Pancreas (tissue), 10 donors: ENCODE data around the gene IL18R1. TPM values are rescaled to one million over a fixed set of nuclear protein-coding genes. Genes with fewer than 3 reads are reported as not detected.

Experiments
- ATAC-seq, 4 donors: fragments of 200-7000 bp; cut with Tn5 transposase; one replicate each; pipeline versions ENCODE4 v1.8.0 to v1.9.1; 2020; ENCODE audit warnings: mild to moderate bottlenecking in 4 of 4, moderate library complexity in 4 of 4
- DNase-seq, 6 donors: peaks; one replicate each; pipeline ENCODE4 v3.0.0-alpha.2; 2020
- FAIRE-seq: peaks from 2 replicates; lab custom pipeline; 2012; peaks lifted over from hg19 to GRCh38; lab: Jason Lieb, UNC
- H3K27ac ChIP-seq, 4 donors: fragments of 200-600 bp; sonication (generic); 1 replicate in 3 of 4; 2 replicates in 1 of 4; pipeline versions ENCODE4 v1.5.0 to v1.8.0; 2020
- H3K27me3 ChIP-seq, 4 donors: fragments of 200-600 bp; one replicate each; pipeline ENCODE4 v1.8.0; 2021
- H3K36me3 ChIP-seq, 3 donors: fragments of 200-600 bp; sonication (generic) in 1 of 3; one replicate each; pipeline versions ENCODE4 v1.5.0 to v1.8.0; 2020 to 2021
- H3K4me1 ChIP-seq, 3 donors: fragments of 200-600 bp; one replicate each; pipeline ENCODE4 v1.8.0; 2021
- H3K4me3 ChIP-seq, 4 donors: fragments of 200-600 bp; sonication (generic) in 2 of 4; one replicate each; pipeline versions ENCODE4 v1.5.0 to v1.8.0; 2020 to 2021
- H3K9me3 ChIP-seq, 4 donors: fragments of 200-600 bp; one replicate each; pipeline ENCODE4 v1.8.0; 2021
- WGBS, 2 donors: extraction: QIAGEN DNeasy Blood & Tissue Kit; methylation state at CpG; one replicate each; pipeline ENCODE4 v1.1.7; 2013; 5-methylcytosine and 5-hydroxymethylcytosine counted together
- intact Hi-C, 3 donors: fragments of 100-400 bp; cut with DNase I; formaldehyde crosslinking; loops; one replicate each; pipeline versions ENCODE4 v1.11.1 to v1.14.2; 2022
- polyA plus RNA-seq, 2 donors: library from polyadenylated mRNA; stranded (reverse); fragments of 200-250 nt; gene quantifications; one replicate each; pipeline ENCODE4 v1.2.3, GENCODE V29; 2013
- total RNA-seq, 6 donors: library from RNA; stranded (reverse); fragmentation: NEBNext Ultra II Directional in 4 of 6; extraction: Animal tissue kit (Norgen Biotek cat#: 25700) in 4 of 6; gene quantifications; one replicate each; pipeline versions ENCODE4 v1.2.1 to v1.2.4, GENCODE V29; 2021 to 2023
- TF ChIP-seq, protein P1 (sequence below), 4 donors: fragments of 200-600 bp; sonication (generic) in 3 of 4; IDR thresholded peaks; one replicate each; pipeline versions ENCODE4 v1.5.0 to v1.8.0; 2021; ENCODE audit warnings: antibody characterized with exemption in 4 of 4
- donor health status: healthy with polysubstance abuse.
- donor health status: DM: no; HTN: no; CAD: no; lungs with moderate emphysema.
- donor health status: DM: no; HTN: no; CAD: no.
- donor health status: control.
- donor health status: control.
- donor health status: Bipolar disorder and iron deficiency.
- donor health status: DM: yes; HTN: yes; CAD: no.
- donor health status: DM: no; HTN: no; CAD: no.
- donor health status: DM: no; HTN: no; CAD: no.
- donor health status: DM: yes; HTN: yes; CAD: no.

Gene IL18R1
- total and polyA plus RNA-seq, 8 donors, result 0.51 to 1.6 (median 0.91) TPM

- Histone ChIP-seq H3K27ac (no peak overlapping the region), H3K9me3 (no peaks in the 10 kb centered on the region), H3K36me3 (no peaks in the 10 kb centered on the region), H3K4me1 (no peaks in the 10 kb centered on the region), H3K27me3 (no peaks in the 10 kb centered on the region), H3K4me3 (no peak overlapping the region)
- DNase-seq (no peak), FAIRE-seq (no peak), ATAC-seq (no peak)
- intact Hi-C loops, result no loop called here
- TF ChIP-seq, protein P1, sequence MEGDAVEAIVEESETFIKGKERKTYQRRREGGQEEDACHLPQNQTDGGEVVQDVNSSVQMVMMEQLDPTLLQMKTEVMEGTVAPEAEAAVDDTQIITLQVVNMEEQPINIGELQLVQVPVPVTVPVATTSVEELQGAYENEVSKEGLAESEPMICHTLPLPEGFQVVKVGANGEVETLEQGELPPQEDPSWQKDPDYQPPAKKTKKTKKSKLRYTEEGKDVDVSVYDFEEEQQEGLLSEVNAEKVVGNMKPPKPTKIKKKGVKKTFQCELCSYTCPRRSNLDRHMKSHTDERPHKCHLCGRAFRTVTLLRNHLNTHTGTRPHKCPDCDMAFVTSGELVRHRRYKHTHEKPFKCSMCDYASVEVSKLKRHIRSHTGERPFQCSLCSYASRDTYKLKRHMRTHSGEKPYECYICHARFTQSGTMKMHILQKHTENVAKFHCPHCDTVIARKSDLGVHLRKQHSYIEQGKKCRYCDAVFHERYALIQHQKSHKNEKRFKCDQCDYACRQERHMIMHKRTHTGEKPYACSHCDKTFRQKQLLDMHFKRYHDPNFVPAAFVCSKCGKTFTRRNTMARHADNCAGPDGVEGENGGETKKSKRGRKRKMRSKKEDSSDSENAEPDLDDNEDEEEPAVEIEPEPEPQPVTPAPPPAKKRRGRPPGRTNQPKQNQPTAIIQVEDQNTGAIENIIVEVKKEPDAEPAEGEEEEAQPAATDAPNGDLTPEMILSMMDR (IDR thresholded peaks at IDR 0.05), result no peak
- WGBS, 2 donors, result 64 to 82% methylated on average over 4 of the region's 4 CpGs
Measured at GRCh38 chr2:102420290-102420689, 64.7 kb downstream of the IL18R1 start.

DNA sequence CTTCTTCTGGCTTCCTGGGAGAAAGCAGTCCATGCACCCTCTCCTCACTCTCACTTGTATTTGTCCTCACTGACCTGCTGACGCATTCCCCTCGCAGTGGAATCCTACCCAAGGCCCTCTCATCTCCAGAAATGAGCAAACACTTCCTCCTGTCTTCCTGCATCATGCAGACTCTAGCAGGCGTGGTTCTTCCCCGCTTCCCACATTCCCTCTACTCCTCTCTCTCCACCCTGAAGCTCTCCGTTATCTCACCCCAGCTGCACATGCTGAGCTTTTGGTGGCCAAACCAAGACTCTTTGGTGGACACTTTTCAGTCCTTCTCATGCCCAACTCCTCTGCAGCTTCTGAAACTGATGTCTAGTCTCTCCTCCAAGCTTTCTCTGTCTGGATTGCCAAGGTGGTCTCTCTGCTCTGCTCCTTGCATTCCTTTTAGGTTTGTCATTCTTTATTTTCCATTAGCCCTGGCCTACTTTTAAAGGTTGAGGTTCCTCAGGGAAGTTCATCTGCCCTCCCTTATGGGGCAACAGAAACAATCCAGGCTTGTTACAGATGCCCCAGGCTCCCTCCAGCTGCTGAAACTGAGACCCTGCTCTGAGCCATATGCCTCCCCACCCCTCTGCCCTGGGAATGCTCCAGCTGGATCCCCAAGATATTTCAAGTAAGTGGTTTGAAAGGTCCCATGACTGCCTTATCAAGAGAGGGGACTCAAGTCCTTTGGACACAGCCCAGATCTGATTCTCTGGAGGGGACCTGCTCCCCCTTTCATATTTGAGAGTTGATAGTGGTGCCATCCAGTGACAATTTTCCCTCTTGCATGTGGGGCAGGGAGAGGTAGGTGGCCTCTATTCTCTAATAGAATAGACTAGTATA lies 66.5 kb downstream of the IL18R1 start:
- no peak for ATAC-seq
- no peak overlapping the region for H3K27ac ChIP-seq
- no peak for FAIRE-seq

GRCh38 chr2:102422910-102423309 lies 67.3 kb downstream of the IL18R1 start, which contains the start of gene IL18RAP:
TSS of gene IL18RAP (plus strand) at chr2:102423160. CDS start at chr2:102423278, 118 bp downstream.
- Histone ChIP-seq H3K27ac (no peak within 1 kb of the TSS), H3K27me3 (no peaks in the 10 kb centered on the region), H3K36me3 (no peaks in the 10 kb centered on the region), H3K4me1 (no peaks in the 10 kb centered on the region), H3K4me3 (no peak within 1 kb of the TSS), H3K9me3 (no peaks in the 10 kb centered on the region)
- DNase-seq, result no peak
- TF ChIP-seq, protein P1 (IDR thresholded peaks at IDR 0.05), result no peak
- intact Hi-C loops, result no loop called here
- no peak for ATAC-seq
- no peak for FAIRE-seq
- 61 to 66% methylated on average over 3 of the region's 3 CpGs for WGBS, 2 donors

More for the DNA sequence above, 66.5 kb downstream of the IL18R1 start:
- TF ChIP-seq, protein P1 (IDR thresholded peaks at IDR 0.05), result no peak
- Histone ChIP-seq H3K4me1 (no peaks in the 10 kb centered on the region), H3K9me3 (no peaks in the 10 kb centered on the region), H3K36me3 (no peaks in the 10 kb centered on the region), H3K27me3 (no peaks in the 10 kb centered on the region), H3K4me3 (no peak overlapping the region)
- WGBS, 2 donors, result 70 to 80% methylated on average over 5 of the region's 5 CpGs
- no peak for DNase-seq
- intact Hi-C loops, result no loop called here

DNA sequence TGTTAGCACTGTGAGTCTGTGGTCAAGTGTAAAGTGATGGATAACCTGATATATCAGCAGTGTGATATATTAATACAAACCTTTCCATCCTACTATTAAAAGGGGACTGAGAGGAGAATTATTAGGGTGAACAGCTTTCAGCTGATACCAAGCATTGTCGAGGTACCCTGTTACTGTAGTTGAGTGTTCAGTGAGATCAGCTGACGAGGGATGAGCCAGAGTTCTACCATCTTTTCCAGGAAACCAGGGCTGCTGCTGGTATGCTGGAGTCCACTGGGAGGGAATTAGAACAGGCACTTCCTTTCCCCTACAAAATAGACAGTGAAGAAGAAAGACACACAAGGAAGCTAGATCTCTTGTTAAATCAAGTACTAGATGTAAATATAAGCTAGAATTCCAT lies 67.8 kb downstream of the IL18R1 start:
- 78 to 89% methylated on average over 2 of the region's 2 CpGs for WGBS, 2 donors
- DNase-seq, result no peak
- Histone ChIP-seq H3K4me1 (no peaks in the 10 kb centered on the region), H3K4me3 (no peak overlapping the region), H3K9me3 (peaks cover 0 to 2% (median 0%) of the 10 kb centered on the region in 4 donors), H3K36me3 (no peaks in the 10 kb centered on the region), H3K27ac (no peak overlapping the region), H3K27me3 (no peaks in the 10 kb centered on the region)
- TF ChIP-seq, protein P1 (IDR thresholded peaks at IDR 0.05), result no peak
- intact Hi-C loops, result no loop called here
- ATAC-seq, result no peak
- FAIRE-seq, result no peak

GRCh38 chr2:102424754-102425153 lies 69.2 kb downstream of the IL18R1 start:
- 43 to 66% methylated on average over 3 of the region's 3 CpGs for WGBS, 2 donors
- H3K27ac ChIP-seq, result no peak overlapping the region
- no peak for FAIRE-seq
- H3K9me3 ChIP-seq, result peaks cover 0 to 6% (median 0%) of the 10 kb centered on the region in 4 donors
- no peaks in the 10 kb centered on the region for H3K36me3 ChIP-seq
- TF ChIP-seq, protein P1 (IDR thresholded peaks at IDR 0.05), result no peak
- H3K27me3 ChIP-seq, result no peaks in the 10 kb centered on the region
- no peak for DNase-seq
- no peak for ATAC-seq
- H3K4me3 ChIP-seq, result no peak overlapping the region
- H3K4me1 ChIP-seq, result no peaks in the 10 kb centered on the region
- intact Hi-C loops, result no loop called here
